GM23248 (cell line): ENCODE results near the gene CACNA1D.

Source experiments
- EZH2 ChIP-seq: fragments of 200-600 bp; sonication (generic); IDR thresholded peaks from 2 replicates; pipeline ENCODE4 v1.6.1; 2018; ENCODE audit warnings: antibody characterized with exemption, mild to moderate bottlenecking; ENCODE audit not compliant: insufficient read depth, poor library complexity, severe bottlenecking
- EZH2phosphoT487 ChIP-seq: fragments of 200-600 bp; sonication (generic); IDR thresholded peaks from 2 replicates; pipeline ENCODE4 v1.6.1; 2018; ENCODE audit warnings: antibody characterized with exemption, moderate library complexity, mild to moderate bottlenecking, low read depth; ENCODE audit not compliant: insufficient read depth

DNA sequence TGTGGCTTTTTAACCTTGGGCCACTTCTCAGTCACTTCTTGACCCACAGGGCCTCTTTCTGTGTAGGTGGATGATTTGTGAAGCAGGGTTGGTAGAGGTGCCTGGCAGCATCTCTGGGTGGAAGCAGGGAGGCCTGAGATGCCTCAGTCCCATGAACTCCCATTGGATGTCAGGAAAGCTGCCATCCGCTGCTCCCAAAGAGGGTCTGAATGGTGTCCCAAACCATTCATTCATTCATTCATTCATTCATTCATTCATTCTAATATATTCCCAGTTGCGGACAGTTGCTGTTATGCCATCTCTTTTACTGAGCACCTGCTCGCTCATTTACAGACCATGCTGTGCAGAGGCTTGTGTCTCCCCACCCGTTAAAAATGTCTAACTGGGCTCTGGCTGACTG lies 253.1 kb downstream of the CACNA1D start:
- no peak for TF ChIP-seq EZH2phosphoT487
- no peak for TF ChIP-seq EZH2
